ENCODE measurements around the gene STARD13.

GRCh38 chr13:33072759-33073158 is 212.8 kb downstream of the STARD13 start:
- TF ChIP-seq CTCF (IDR thresholded peaks at IDR 0.05), result no peak
- TF ChIP-seq POLR2A (IDR thresholded peaks at IDR 0.05), result no peak
